ENCODE measurements around the gene RAB21.

DNA sequence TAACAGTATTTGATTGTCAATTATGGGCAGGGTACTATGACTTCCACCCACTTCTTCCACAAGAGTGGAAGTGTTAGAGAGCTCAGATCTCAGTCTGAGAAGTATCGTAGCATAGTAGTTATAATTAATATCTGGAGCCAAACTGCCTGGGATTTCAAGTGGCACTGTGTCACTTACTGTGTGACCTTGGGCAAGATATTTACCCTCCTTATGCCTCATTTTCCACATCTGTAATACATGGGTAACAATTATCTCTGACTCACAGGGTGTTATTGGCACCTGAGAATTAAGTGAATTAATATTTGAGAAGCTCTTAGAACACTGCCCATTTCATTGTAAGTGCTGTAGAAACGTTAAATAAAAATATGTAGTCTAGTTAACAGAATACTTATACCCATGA, 11.5 kb downstream of the RAB21 start:
- TF ChIP-seq POLR2A (IDR thresholded peaks at IDR 0.05), result no peak
- TF ChIP-seq, protein P1, sequence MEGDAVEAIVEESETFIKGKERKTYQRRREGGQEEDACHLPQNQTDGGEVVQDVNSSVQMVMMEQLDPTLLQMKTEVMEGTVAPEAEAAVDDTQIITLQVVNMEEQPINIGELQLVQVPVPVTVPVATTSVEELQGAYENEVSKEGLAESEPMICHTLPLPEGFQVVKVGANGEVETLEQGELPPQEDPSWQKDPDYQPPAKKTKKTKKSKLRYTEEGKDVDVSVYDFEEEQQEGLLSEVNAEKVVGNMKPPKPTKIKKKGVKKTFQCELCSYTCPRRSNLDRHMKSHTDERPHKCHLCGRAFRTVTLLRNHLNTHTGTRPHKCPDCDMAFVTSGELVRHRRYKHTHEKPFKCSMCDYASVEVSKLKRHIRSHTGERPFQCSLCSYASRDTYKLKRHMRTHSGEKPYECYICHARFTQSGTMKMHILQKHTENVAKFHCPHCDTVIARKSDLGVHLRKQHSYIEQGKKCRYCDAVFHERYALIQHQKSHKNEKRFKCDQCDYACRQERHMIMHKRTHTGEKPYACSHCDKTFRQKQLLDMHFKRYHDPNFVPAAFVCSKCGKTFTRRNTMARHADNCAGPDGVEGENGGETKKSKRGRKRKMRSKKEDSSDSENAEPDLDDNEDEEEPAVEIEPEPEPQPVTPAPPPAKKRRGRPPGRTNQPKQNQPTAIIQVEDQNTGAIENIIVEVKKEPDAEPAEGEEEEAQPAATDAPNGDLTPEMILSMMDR (IDR thresholded peaks at IDR 0.05), result no peak
- TF ChIP-seq EP300 (IDR thresholded peaks at IDR 0.05), result no peak
